HG02943 (cell line): ENCODE results near the gene FURIN.
"Not testable (repeated sequence)": the region's sequence is repeated elsewhere in the genome, so short reads cannot be mapped to it uniquely, and the experiment has no call there.

Experiments
- ATAC-seq: cut with Tn5 transposase; IDR thresholded peaks from one replicate; pipeline ENCODE4 v1.9.1; 2021; ENCODE audit warnings: mild to moderate bottlenecking, low read depth, moderate library complexity; ENCODE audit not compliant: unreplicated experiment

The FURIN gene

GRCh38 chr15:90914305-90915080 is 46.1 kb downstream of the FURIN start:
- no peak for ATAC-seq

- no peak for ATAC-seq
Measured at GRCh38 chr15:90915216-90915807, 46.9 kb downstream of the FURIN start.

DNA sequence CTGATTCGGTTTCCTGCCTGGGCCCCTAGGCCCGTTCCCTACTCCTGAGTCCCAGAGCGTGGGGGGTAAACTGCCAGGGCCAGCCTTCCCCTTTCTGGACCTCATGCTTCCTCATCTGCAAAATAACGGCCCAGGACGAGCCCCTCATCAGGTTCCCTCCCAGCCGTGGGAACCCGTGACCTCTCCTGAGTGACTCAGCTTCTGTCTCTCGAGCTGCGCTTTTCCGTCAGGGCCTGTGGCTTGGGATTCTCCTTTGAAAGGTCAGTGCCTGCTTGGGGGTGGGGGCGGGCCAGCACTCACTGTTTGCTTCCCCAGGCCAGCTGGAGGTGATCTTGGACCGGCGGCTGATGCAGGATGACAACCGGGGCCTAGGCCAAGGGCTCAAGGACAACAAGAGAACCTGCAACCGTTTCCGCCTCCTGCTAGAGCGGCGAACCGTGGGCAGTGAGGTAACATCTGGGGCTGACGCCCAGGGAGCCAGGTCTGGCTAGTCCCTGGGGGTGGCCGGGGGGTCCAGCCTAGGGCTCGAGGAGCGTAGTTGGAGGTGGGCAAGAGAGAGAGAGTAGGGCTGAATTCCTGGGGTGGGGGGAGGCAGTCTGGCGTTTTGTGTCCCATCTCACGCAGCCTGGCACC is 47.5 kb downstream of the FURIN start:
- ATAC-seq: no peak

- ATAC-seq: no peak
Measured at GRCh38 chr15:90916461-90916860, 48.1 kb downstream of the FURIN start.

- no peak for ATAC-seq
Measured at GRCh38 chr15:90917569-90917968, 49.2 kb downstream of the FURIN start.

DNA sequence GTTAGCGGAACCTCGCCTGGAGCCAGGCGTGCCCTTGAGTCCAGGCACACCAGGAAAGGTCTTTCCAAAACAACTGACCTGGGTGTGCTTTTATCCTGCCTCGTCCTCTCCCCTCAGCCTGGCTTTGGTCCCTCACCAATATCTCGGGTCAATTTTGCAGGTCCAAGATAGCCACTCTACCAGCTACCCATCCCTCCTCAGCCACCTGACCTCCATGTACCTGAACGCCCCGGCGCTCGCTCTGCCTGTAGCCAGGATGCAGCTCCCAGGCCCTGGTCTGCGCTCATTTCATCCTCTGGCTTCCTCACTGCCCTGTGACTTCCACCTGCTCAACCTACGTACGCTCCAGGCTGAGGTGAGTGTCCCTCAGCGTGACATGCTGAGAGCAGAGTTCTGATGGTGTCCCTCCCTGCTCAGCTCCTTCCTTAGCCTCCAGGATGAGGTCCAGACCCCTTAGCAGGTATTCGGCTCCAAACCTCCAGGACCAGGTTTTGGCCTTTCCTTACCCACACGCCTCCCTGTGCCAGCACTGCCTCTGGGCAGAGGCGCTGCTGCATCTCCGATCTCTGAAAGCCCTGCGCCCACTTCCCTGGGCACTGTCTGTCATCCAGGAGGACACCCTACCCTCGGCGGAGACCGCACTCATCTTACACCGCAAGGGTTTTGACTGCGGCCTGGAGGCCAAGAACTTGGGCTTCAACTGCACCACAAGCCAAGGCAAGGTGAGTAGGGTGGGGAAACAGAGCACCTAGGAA is 49.8 kb downstream of the FURIN start:
- no peak for ATAC-seq

- ATAC-seq: no peak
Measured at GRCh38 chr15:90918835-90919234, 50.4 kb downstream of the FURIN start.

- no peak for ATAC-seq
Measured at GRCh38 chr15:90921887-90922286, 53.5 kb downstream of the FURIN start.

- ATAC-seq: peak; percentile 75
Measured at GRCh38 chr15:90922712-90923322, 54.4 kb downstream of the FURIN start.

DNA sequence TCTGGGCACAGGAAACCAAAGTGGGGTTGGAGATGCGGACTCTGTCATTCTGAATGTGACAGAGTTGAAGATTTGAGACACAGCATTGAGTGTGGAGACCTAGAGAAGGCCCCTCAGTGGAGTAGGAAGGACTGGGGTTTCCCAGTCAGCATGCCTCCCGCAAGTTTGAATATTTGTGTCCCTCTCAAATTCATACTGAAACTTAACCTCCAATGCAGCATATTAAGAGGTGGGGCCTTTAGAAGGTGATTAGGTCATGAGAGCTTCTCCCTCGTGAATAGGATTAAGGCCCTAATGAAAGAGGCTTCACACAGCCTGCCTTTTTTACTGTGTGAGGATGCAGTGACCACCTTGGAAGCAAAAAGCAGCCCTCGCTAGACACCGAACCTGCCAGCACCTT is 56.0 kb downstream of the FURIN start:
- no peak for ATAC-seq

DNA sequence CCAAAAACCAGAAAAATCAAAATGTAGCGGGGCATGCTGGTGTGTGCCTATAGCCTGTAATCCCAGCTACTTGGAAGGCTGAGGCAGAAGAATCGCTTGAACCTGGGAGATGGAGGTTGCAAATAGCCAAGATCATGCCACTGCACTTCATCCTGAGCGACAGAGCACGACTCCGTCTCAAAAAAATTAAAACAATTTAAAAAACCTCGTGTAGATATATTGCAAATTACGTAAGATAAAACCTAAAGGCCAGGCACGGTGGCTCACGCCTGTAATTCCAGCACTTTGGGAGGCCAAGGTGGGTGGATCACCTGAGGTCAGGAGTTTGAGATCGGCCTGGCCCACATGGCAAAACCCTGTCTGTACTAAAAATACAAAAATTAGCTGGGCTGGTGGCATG is 58.4 kb downstream of the FURIN start:
- not testable (repeated sequence) for ATAC-seq

DNA sequence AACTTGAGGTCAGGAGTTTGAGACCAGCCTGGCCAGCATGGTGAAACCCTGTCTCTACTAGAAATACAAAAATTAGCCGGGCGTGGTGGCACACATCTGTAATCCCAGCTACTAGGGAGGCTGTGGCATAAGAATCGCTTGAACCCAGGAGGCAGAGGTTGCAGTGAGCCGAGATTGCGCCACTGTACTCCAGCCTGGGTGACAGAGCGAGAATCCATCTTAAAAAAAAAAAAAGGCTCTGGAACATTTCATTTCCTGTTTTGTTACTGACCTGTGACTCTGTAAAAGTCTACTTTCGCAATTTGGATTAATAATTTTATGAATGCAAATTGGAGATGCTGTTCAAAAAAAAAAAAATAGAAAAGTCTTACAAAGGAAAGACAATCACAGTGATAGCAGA is 59.7 kb downstream of the FURIN start:
- ATAC-seq: not testable (repeated sequence)

- ATAC-seq: no peak
Measured at GRCh38 chr15:90929246-90930019, 61.0 kb downstream of the FURIN start.

DNA sequence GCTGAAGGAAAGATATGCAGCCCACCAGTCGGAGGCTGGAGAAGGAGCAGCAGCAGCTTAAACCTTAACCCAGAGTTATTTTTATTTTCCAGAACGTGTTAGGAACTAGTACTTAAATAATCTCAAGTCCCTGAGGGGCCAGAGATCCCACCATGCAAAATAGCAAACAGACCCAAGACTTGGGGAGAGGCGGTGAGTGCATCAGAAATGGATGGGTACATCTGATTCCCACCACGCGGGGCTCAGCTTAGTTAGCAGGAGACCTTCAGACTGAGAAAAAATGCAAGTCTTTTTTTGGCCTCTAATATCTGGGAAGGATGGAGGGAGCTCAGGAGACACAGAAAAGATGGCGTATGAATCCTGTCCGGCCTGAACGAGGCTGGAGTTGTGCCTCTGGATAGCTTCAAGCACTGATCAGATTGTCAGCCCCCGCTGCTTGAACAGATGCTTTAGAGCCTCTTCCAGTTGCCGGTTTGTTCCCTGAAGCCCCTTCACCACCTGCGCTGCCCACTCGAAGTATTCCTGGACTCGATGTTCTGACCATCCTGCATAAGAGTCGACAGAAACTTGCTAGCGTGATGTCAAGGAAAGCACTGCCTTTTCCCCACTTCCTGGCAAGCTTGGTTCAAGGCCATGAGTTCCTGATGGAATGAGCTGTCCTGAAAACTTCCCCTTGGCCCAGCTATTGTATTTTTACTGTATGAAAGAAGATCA is 62.6 kb downstream of the FURIN start:
- ATAC-seq: no peak

- no peak for ATAC-seq
Measured at GRCh38 chr15:90931575-90931827, 63.1 kb downstream of the FURIN start.

GRCh38 chr15:90931828-90932659 is 63.7 kb downstream of the FURIN start, which contains the start of gene HDDC3:
Gene HDDC3 (minus strand): TSS chr15:90932549. CDS start chr15:90932540, 9 bp downstream.
- peak; percentile 45 for ATAC-seq

DNA sequence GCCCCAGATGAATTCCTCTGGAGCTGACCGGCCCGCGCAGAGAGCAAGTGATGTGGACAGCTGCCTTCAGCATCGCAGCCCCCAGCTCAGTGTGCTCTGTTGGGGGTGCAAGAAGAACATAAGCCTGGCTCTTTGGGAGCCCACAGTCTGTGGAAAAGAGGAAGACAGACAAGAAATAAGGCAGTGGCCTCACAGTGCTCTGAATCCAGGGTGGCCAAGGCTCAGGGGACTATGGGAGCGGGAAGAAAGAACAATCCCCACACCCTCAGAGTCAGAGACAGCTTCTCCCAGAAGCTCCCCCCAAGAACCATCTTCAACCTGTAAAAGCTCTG is 64.2 kb downstream of the FURIN start:
- no peak for ATAC-seq
